Body of pancreas (tissue), 4 donors: Measurements from ENCODE around the gene USP40. TPM values are rescaled to one million over a fixed set of nuclear protein-coding genes. Genes with fewer than 3 reads are reported as not detected.

ENCODE experiments used
- ATAC-seq: fragments of 150-250 bp; one replicate; pipeline ENCODE4 v1.9.1; 2016
- DNase-seq, 4 donors: peaks; one replicate each; pipeline ENCODE4 v3.0.0-alpha.2; 2019
- H3K27ac ChIP-seq, 4 donors: fragments of 200-600 bp; sonication (generic); 1 replicate in 3 of 4; 2 replicates in 1 of 4; pipeline versions ENCODE4 v1.5.1 to v1.6.1; 2016 to 2019; ENCODE audit warnings: mild to moderate bottlenecking in 1 of 4, mixed read lengths in 1 of 4, moderate library complexity in 1 of 4
- H3K27me3 ChIP-seq, 2 donors: fragments of 200-600 bp; sonication (generic); one replicate each; pipeline ENCODE4 v1.6.0; 2016; ENCODE audit warnings: mild to moderate bottlenecking in 1 of 2
- H3K36me3 ChIP-seq, 2 donors: fragments of 200-600 bp; sonication (generic); replicated peaks in 1 of 2; 2 replicates each; pipeline ENCODE4 v1.5.1; 2016; ENCODE audit warnings: low read depth in 2 of 2; ENCODE audit not compliant: insufficient read depth in 1 of 2
- H3K4me1 ChIP-seq: fragments of 200-600 bp; sonication (generic); one replicate; pipeline ENCODE4 v1.6.0; 2016
- H3K4me3 ChIP-seq, 2 donors: fragments of 200-600 bp; sonication (generic); 1 replicate in 1 of 2; 2 replicates in 1 of 2; pipeline ENCODE4 v1.5.1; 2016 to 2019
- H3K9me3 ChIP-seq, 3 donors: fragments of 200-600 bp; sonication (generic); 1 replicate in 2 of 3; 2 replicates in 1 of 3; pipeline ENCODE4 v1.5.1; 2016
- CTCF ChIP-seq, 7 experiments: fragments of 450-650 bp in 4 of 7; fragments of 200-600 bp in 3 of 7; sonication (generic) in 3 of 7; IDR thresholded peaks; one replicate each; pipeline ENCODE4 v1.5.1; 2016 to 2019; ENCODE audit warnings: antibody characterized with exemption in 7 of 7
- POLR2A ChIP-seq, 3 donors: fragments of 450-650 bp; IDR thresholded peaks; one replicate each; pipeline ENCODE4 v1.6.1; 2016; ENCODE audit warnings: antibody characterized with exemption in 3 of 3, mild to moderate bottlenecking in 2 of 3
- WGBS, 2 donors: methylation state at CpG; one replicate each; pipeline ENCODE4 v1.1.5; 2017; 5-methylcytosine and 5-hydroxymethylcytosine counted together
- intact Hi-C: fragments of 100-400 bp; cut with DNase I; formaldehyde crosslinking; loops from one replicate; pipeline ENCODE4 v1.15.1; 2023
- total RNA-seq, 2 donors: library from RNA; depleted of rRNA; stranded (reverse); fragments of >200 nt; gene quantifications; one replicate each; pipeline ENCODE4 v1.1.0, GENCODE V29; 2016

USP40 gene
- total RNA-seq, 2 donors from 2014 or later, result 34.9 to 38.9 TPM

- TF ChIP-seq POLR2A (IDR thresholded peaks at IDR 0.05) (no peak), CTCF (IDR thresholded peaks at IDR 0.05) (no peak)
- H3K4me1 ChIP-seq, result no peaks in the 10 kb centered on the region
- intact Hi-C loops, result no loop called here
- peaks cover 0 to 9% of the 10 kb centered on the region in 2 donors for H3K36me3 ChIP-seq
- H3K27ac ChIP-seq, result no peak overlapping the region
- H3K27me3 ChIP-seq, result no peaks in the 10 kb centered on the region
- no peak overlapping the region for H3K4me3 ChIP-seq
- WGBS, 2 donors, result 94 to 97% methylated on average over 24 to 29 of the region's 29 CpGs
- H3K9me3 ChIP-seq, result no peaks in the 10 kb centered on the region
- ATAC-seq, result no peak
- DNase-seq, result no peak
Observed at GRCh38 chr2:233477548-233478433, 88.8 kb downstream of the USP40 start.

- no peak for DNase-seq
- Histone ChIP-seq H3K27me3 (no peaks in the 10 kb centered on the region), H3K9me3 (no peaks in the 10 kb centered on the region), H3K27ac (no peak overlapping the region), H3K4me3 (no peak overlapping the region), H3K4me1 (no peaks in the 10 kb centered on the region), H3K36me3 (peaks cover 0 to 9% of the 10 kb centered on the region in 2 donors)
- intact Hi-C loops, result no loop called here
- TF ChIP-seq CTCF (IDR thresholded peaks at IDR 0.05), result no peak
- TF ChIP-seq POLR2A (IDR thresholded peaks at IDR 0.05), result no peak
- 96 to 97% methylated on average over 36 to 42 of the region's 45 CpGs for WGBS, 2 donors
- no peak for ATAC-seq
Observed at GRCh38 chr2:233476651-233477547, 89.7 kb downstream of the USP40 start.

- intact Hi-C loops, result no loop called here
- no peak for TF ChIP-seq POLR2A (IDR thresholded peaks at IDR 0.05)
- TF ChIP-seq CTCF (IDR thresholded peaks at IDR 0.05), result no peak
- Histone ChIP-seq H3K27ac (no peak overlapping the region), H3K4me3 (no peak overlapping the region), H3K27me3 (no peaks in the 10 kb centered on the region), H3K36me3 (peaks cover 0 to 7% of the 10 kb centered on the region in 2 donors), H3K9me3 (no peaks in the 10 kb centered on the region), H3K4me1 (no peaks in the 10 kb centered on the region)
- DNase-seq (no peak), ATAC-seq (no peak)
- WGBS, 2 donors, result 93 to 97% methylated on average over 12 to 14 of the region's 14 CpGs
Observed at GRCh38 chr2:233476063-233476410, 90.5 kb downstream of the USP40 start.

GRCh38 chr2:233474308-233475160 is 92.0 kb downstream of the USP40 start:
- TF ChIP-seq POLR2A (IDR thresholded peaks at IDR 0.05), result no peak
- TF ChIP-seq CTCF (IDR thresholded peaks at IDR 0.05), result no peak
- no peak overlapping the region for H3K4me3 ChIP-seq
- H3K4me1 ChIP-seq, result no peaks in the 10 kb centered on the region
- intact Hi-C loops, result no loop called here
- WGBS, 2 donors, result 84 to 87% methylated on average over 20 to 22 of the region's 22 CpGs
- H3K9me3 ChIP-seq, result no peaks in the 10 kb centered on the region
- H3K27ac ChIP-seq, result no peak overlapping the region
- DNase-seq (no peak), ATAC-seq (no peak)
- peaks cover 0 to 7% of the 10 kb centered on the region in 2 donors for H3K36me3 ChIP-seq
- H3K27me3 ChIP-seq, result no peaks in the 10 kb centered on the region
